ENCODE results near the gene GLDC.
"Not testable (repeated sequence)": the region's sequence is repeated elsewhere in the genome, so short reads cannot be mapped to it uniquely, and the experiment has no call there.

The GLDC gene

GRCh38 chr9:6645355-6646292 is at the start of gene GLDC:
TSS of gene GLDC (minus strand) at chr9:6645729. CDS start at chr9:6645499, 230 bp downstream.
- WGBS (ENCODE audit: insufficient coverage, insufficient read length), result no CpG with 5 or more reads among the region's 68 CpGs
- Histone ChIP-seq H3K9me3 (ENCODE audit: control insufficient read depth, insufficient read depth, low read length) (no peaks in the 10 kb centered on the region), H3K27me3 (ENCODE audit: control insufficient read depth, insufficient read depth, low read length) (no peaks in the 10 kb centered on the region), H3K4me1 (ENCODE audit: control insufficient read depth, insufficient read depth, low read length) (peaks cover 1% of the 10 kb centered on the region; the same call in 1 of the 2 replicates), H3K4me3 (ENCODE audit: low read length) (peak within 1 kb of the TSS; percentile 46), H3K27ac (ENCODE audit: low read length) (no peak within 1 kb of the TSS), H3K36me3 (ENCODE audit: control insufficient read depth, insufficient read depth, low read length) (no peaks in the 10 kb centered on the region)
- DNase-seq (ENCODE audit: low read depth, low spot score), result peak; percentile 80

- H3K27ac ChIP-seq (ENCODE audit: low read length), result peak overlapping the region; percentile 99
- H3K27me3 ChIP-seq (ENCODE audit: control insufficient read depth, insufficient read depth, low read length), result no peaks in the 10 kb centered on the region
- H3K4me3 ChIP-seq (ENCODE audit: low read length), result no peak overlapping the region
- no peaks in the 10 kb centered on the region for H3K36me3 ChIP-seq (ENCODE audit: control insufficient read depth, insufficient read depth, low read length)
- WGBS (ENCODE audit: insufficient coverage, insufficient read length), result no CpG with 5 or more reads among the region's 9 CpGs
- H3K4me1 ChIP-seq (ENCODE audit: control insufficient read depth, insufficient read depth, low read length), result 0 out of 2 replicates have a peak, but pooled peaks cover 2% of the 10 kb centered on the region
- H3K9me3 ChIP-seq (ENCODE audit: control insufficient read depth, insufficient read depth, low read length), result no peaks in the 10 kb centered on the region
- peak; percentile 55 for DNase-seq (ENCODE audit: low read depth, low spot score)
These were observed 47.4 kb upstream of the GLDC start for GRCh38 chr9:6692881-6693361.

- no peak overlapping the region for H3K4me3 ChIP-seq (ENCODE audit: low read length)
- H3K9me3 ChIP-seq (ENCODE audit: control insufficient read depth, insufficient read depth, low read length), result no peaks in the 10 kb centered on the region
- no peaks in the 10 kb centered on the region for H3K36me3 ChIP-seq (ENCODE audit: control insufficient read depth, insufficient read depth, low read length)
- no peaks in the 10 kb centered on the region for H3K27me3 ChIP-seq (ENCODE audit: control insufficient read depth, insufficient read depth, low read length)
- DNase-seq (ENCODE audit: low read depth, low spot score), result no peak
- H3K27ac ChIP-seq (ENCODE audit: low read length), result peak overlapping the region; percentile 99
- H3K4me1 ChIP-seq (ENCODE audit: control insufficient read depth, insufficient read depth, low read length), result 0 out of 2 replicates have a peak, but pooled peaks cover 2% of the 10 kb centered on the region
- WGBS (ENCODE audit: insufficient coverage, insufficient read length), result no CpG with 5 or more reads among the region's 6 CpGs
These were observed 46.9 kb upstream of the GLDC start for GRCh38 chr9:6692433-6692832.

- WGBS (ENCODE audit: insufficient coverage, insufficient read length), result no CpG with 5 or more reads among the region's 7 CpGs
These were observed 45.1 kb upstream of the GLDC start for GRCh38 chr9:6690675-6691070.

GRCh38 chr9:6689893-6690674 is 44.6 kb upstream of the GLDC start:
- Histone ChIP-seq H3K27me3 (ENCODE audit: control insufficient read depth, insufficient read depth, low read length) (no peaks in the 10 kb centered on the region), H3K4me1 (ENCODE audit: control insufficient read depth, insufficient read depth, low read length) (0 out of 2 replicates have a peak, but pooled peaks cover 2% of the 10 kb centered on the region), H3K4me3 (ENCODE audit: low read length) (no peak overlapping the region), H3K36me3 (ENCODE audit: control insufficient read depth, insufficient read depth, low read length) (no peaks in the 10 kb centered on the region), H3K27ac (ENCODE audit: low read length) (no peak overlapping the region), H3K9me3 (ENCODE audit: control insufficient read depth, insufficient read depth, low read length) (no peaks in the 10 kb centered on the region)
- WGBS (ENCODE audit: insufficient coverage, insufficient read length), result no CpG with 5 or more reads among the region's 2 CpGs
- no peak for DNase-seq (ENCODE audit: low read depth, low spot score)

More at GRCh38 chr9:6690675-6691070, 45.1 kb upstream of the GLDC start:
- not testable (repeated sequence) for H3K36me3 ChIP-seq (ENCODE audit: control insufficient read depth, insufficient read depth, low read length); H3K4me1 ChIP-seq (ENCODE audit: control insufficient read depth, insufficient read depth, low read length); DNase-seq (ENCODE audit: low read depth, low spot score); H3K27me3 ChIP-seq (ENCODE audit: control insufficient read depth, insufficient read depth, low read length); H3K27ac ChIP-seq (ENCODE audit: low read length); H3K4me3 ChIP-seq (ENCODE audit: low read length); H3K9me3 ChIP-seq (ENCODE audit: control insufficient read depth, insufficient read depth, low read length)

GRCh38 chr9:6687180-6687579 is 41.7 kb upstream of the GLDC start:
- WGBS (ENCODE audit: insufficient coverage, insufficient read length), result no CpG with 5 or more reads among the region's 4 CpGs
- H3K9me3 ChIP-seq (ENCODE audit: control insufficient read depth, insufficient read depth, low read length), result no peaks in the 10 kb centered on the region
- H3K4me1 ChIP-seq (ENCODE audit: control insufficient read depth, insufficient read depth, low read length), result no peaks in the 10 kb centered on the region
- no peak for DNase-seq (ENCODE audit: low read depth, low spot score)
- no peak overlapping the region for H3K27ac ChIP-seq (ENCODE audit: low read length)
- no peaks in the 10 kb centered on the region for H3K27me3 ChIP-seq (ENCODE audit: control insufficient read depth, insufficient read depth, low read length)
- H3K4me3 ChIP-seq (ENCODE audit: low read length), result no peak overlapping the region
- no peaks in the 10 kb centered on the region for H3K36me3 ChIP-seq (ENCODE audit: control insufficient read depth, insufficient read depth, low read length)

- H3K27ac ChIP-seq (ENCODE audit: low read length), result no peak overlapping the region
- no peak overlapping the region for H3K4me3 ChIP-seq (ENCODE audit: low read length)
- DNase-seq (ENCODE audit: low read depth, low spot score), result no peak
- no CpG with 5 or more reads among the region's 3 CpGs for WGBS (ENCODE audit: insufficient coverage, insufficient read length)
- H3K27me3 ChIP-seq (ENCODE audit: control insufficient read depth, insufficient read depth, low read length), result no peaks in the 10 kb centered on the region
- no peaks in the 10 kb centered on the region for H3K9me3 ChIP-seq (ENCODE audit: control insufficient read depth, insufficient read depth, low read length)
- H3K36me3 ChIP-seq (ENCODE audit: control insufficient read depth, insufficient read depth, low read length), result no peaks in the 10 kb centered on the region
- no peaks in the 10 kb centered on the region for H3K4me1 ChIP-seq (ENCODE audit: control insufficient read depth, insufficient read depth, low read length)
These were observed 40.9 kb upstream of the GLDC start for GRCh38 chr9:6686396-6686795.

- no peaks in the 10 kb centered on the region for H3K4me1 ChIP-seq (ENCODE audit: control insufficient read depth, insufficient read depth, low read length)
- DNase-seq (ENCODE audit: low read depth, low spot score), result no peak
- no peak overlapping the region for H3K27ac ChIP-seq (ENCODE audit: low read length)
- no peaks in the 10 kb centered on the region for H3K27me3 ChIP-seq (ENCODE audit: control insufficient read depth, insufficient read depth, low read length)
- no peaks in the 10 kb centered on the region for H3K36me3 ChIP-seq (ENCODE audit: control insufficient read depth, insufficient read depth, low read length)
- no CpG with 5 or more reads among the region's 15 CpGs for WGBS (ENCODE audit: insufficient coverage, insufficient read length)
- no peaks in the 10 kb centered on the region for H3K9me3 ChIP-seq (ENCODE audit: control insufficient read depth, insufficient read depth, low read length)
- peak overlapping the region; percentile 53 for H3K4me3 ChIP-seq (ENCODE audit: low read length)
These were observed 36.5 kb upstream of the GLDC start for GRCh38 chr9:6681957-6682501.

GRCh38 chr9:6681147-6681956 is 35.8 kb upstream of the GLDC start:
- no peaks in the 10 kb centered on the region for H3K9me3 ChIP-seq (ENCODE audit: control insufficient read depth, insufficient read depth, low read length)
- no peaks in the 10 kb centered on the region for H3K27me3 ChIP-seq (ENCODE audit: control insufficient read depth, insufficient read depth, low read length)
- no CpG with 5 or more reads among the region's 72 CpGs for WGBS (ENCODE audit: insufficient coverage, insufficient read length)
- DNase-seq (ENCODE audit: low read depth, low spot score), result peak; percentile 94
- no peaks in the 10 kb centered on the region for H3K4me1 ChIP-seq (ENCODE audit: control insufficient read depth, insufficient read depth, low read length)
- H3K4me3 ChIP-seq (ENCODE audit: low read length), result peak overlapping the region; percentile 53; the same call in 1 of the 2 replicates
- H3K27ac ChIP-seq (ENCODE audit: low read length), result no peak overlapping the region
- H3K36me3 ChIP-seq (ENCODE audit: control insufficient read depth, insufficient read depth, low read length), result no peaks in the 10 kb centered on the region

All from iPS DF 6.9 (cell line).